NCI-H526 treated with DMSO at 0.1 percent for 48 hours (cell line): ENCODE results near the gene STAG3.

Experiments used
- DNase-seq: peaks from one replicate; lab custom pipeline; 2025; lab: John Stamatoyannopoulos, UW

Gene STAG3

GRCh38 chr7:100155553-100156317 is 22.0 kb upstream of the STAG3 start:
- no peak for DNase-seq

- no peak for DNase-seq
Observed at GRCh38 chr7:100156331-100157068, 21.2 kb upstream of the STAG3 start.

GRCh38 chr7:100157069-100157333 is 20.7 kb upstream of the STAG3 start:
- no peak for DNase-seq

GRCh38 chr7:100157334-100158228 is 20.1 kb upstream of the STAG3 start:
- no peak for DNase-seq

GRCh38 chr7:100158229-100159098 is 19.3 kb upstream of the STAG3 start, which contains the start of gene TRAPPC14:
Gene TRAPPC14 (minus strand): TSS chr7:100158723. CDS start chr7:100158499, 224 bp downstream.
- DNase-seq = peak; percentile 85

- no peak for DNase-seq
Observed at GRCh38 chr7:100159099-100159623, 18.6 kb upstream of the STAG3 start.

GRCh38 chr7:100160067-100160466 is 17.7 kb upstream of the STAG3 start:
- no peak for DNase-seq

- no peak for DNase-seq
Observed at GRCh38 chr7:100163006-100163531, 14.6 kb upstream of the STAG3 start.

- DNase-seq = no peak
Observed at GRCh38 chr7:100163871-100164270, 13.8 kb upstream of the STAG3 start.

- DNase-seq = no peak
Observed at GRCh38 chr7:100166317-100166940, 11.3 kb upstream of the STAG3 start.

- DNase-seq = no peak
Observed at GRCh38 chr7:100166970-100167911, 10.5 kb upstream of the STAG3 start.

- no peak for DNase-seq
Observed at GRCh38 chr7:100167912-100168323, 9.8 kb upstream of the STAG3 start.

- DNase-seq = no peak
Observed at GRCh38 chr7:100169147-100169850, 8.4 kb upstream of the STAG3 start.

- no peak for DNase-seq
Observed at GRCh38 chr7:100170101-100170897, 7.4 kb upstream of the STAG3 start.

- no peak for DNase-seq
Observed at GRCh38 chr7:100171087-100171681, 6.5 kb upstream of the STAG3 start.

GRCh38 chr7:100171840-100172239 is 5.9 kb upstream of the STAG3 start:
- DNase-seq = no peak

- no peak for DNase-seq
Observed at GRCh38 chr7:100173806-100174495, 3.8 kb upstream of the STAG3 start.
